ENCODE results near the gene CHRNA4. TPM values are rescaled to one million over a fixed set of nuclear protein-coding genes. Genes with fewer than 3 reads are reported as not detected.

CHRNA4 gene
- polyA plus RNA-seq, 1 experiment = not detected

DNA sequence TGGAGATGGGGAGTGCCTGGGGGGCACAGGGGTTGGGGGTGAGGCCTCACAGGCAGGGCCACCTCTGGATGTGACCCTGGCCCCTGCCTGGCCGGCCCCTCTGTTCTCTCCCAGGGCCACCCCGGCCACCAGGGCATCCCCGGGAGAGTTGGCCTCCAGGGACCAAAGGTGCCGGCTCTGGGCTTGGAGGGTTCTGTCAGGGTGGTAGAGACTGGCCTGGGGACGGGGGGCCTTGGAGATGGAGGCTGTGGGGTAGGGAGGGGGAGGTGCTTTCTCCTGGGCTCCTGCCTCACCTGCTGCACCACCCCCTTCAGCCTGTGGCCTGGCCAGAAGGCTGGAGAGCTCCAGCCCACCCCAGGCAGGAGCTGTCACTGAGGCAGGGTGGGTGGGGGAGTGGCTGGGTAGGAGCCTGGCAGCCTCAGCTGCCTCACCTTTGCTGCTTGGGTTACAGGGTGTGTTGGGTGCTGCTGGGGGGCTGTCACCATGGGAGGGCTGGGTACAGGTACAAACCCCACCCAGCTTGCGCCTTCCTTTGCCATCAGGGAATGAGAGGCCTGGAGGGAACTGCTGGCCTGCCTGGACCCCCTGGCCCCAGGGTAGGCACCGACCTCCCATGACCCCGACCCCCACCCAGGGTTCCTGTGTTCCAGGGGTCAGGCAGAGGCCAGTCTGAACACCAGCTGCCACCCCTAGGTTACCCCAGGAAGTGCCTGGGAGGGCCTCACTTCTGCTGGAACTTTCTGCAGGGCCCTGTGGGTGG lies 35.4 kb downstream of the CHRNA4 start:
- peaks cover 3% of the 10 kb centered on the region; the same call in 1 of the 2 replicates for H3K9me3 ChIP-seq (ENCODE audit: control insufficient read depth, insufficient read depth, low read length)
- TF ChIP-seq, protein P1, sequence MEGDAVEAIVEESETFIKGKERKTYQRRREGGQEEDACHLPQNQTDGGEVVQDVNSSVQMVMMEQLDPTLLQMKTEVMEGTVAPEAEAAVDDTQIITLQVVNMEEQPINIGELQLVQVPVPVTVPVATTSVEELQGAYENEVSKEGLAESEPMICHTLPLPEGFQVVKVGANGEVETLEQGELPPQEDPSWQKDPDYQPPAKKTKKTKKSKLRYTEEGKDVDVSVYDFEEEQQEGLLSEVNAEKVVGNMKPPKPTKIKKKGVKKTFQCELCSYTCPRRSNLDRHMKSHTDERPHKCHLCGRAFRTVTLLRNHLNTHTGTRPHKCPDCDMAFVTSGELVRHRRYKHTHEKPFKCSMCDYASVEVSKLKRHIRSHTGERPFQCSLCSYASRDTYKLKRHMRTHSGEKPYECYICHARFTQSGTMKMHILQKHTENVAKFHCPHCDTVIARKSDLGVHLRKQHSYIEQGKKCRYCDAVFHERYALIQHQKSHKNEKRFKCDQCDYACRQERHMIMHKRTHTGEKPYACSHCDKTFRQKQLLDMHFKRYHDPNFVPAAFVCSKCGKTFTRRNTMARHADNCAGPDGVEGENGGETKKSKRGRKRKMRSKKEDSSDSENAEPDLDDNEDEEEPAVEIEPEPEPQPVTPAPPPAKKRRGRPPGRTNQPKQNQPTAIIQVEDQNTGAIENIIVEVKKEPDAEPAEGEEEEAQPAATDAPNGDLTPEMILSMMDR (IDR thresholded peaks at IDR 0.05; ENCODE audit: low read depth, low read length) = no peak
- no peak overlapping the region for H3K4me3 ChIP-seq (ENCODE audit: low read depth, low read length)
- peaks cover 37% of the 10 kb centered on the region for H3K27me3 ChIP-seq (ENCODE audit: control insufficient read depth, insufficient read depth, low read length)
- DNase-seq (ENCODE audit: low read depth, low spot score) = no peak
- ChIA-PET CTCF (no interaction called here), POLR2A (no interaction called here)
- no peak overlapping the region for H3K27ac ChIP-seq (ENCODE audit: low read depth, low read length)

- peaks cover 43% of the 10 kb centered on the region for H3K27me3 ChIP-seq (ENCODE audit: control insufficient read depth, insufficient read depth, low read length)
- no peak overlapping the region for H3K27ac ChIP-seq (ENCODE audit: low read depth, low read length)
- no peak for DNase-seq (ENCODE audit: low read depth, low spot score)
- TF ChIP-seq, protein P1 (IDR thresholded peaks at IDR 0.05; ENCODE audit: low read depth, low read length) = no peak
- H3K4me3 ChIP-seq (ENCODE audit: low read depth, low read length) = no peak overlapping the region
- ChIA-PET CTCF (no interaction called here), POLR2A (no interaction called here)
- H3K9me3 ChIP-seq (ENCODE audit: control insufficient read depth, insufficient read depth, low read length) = no peaks in the 10 kb centered on the region; the same call in 1 of the 2 replicates
These were observed 36.1 kb downstream of the CHRNA4 start for GRCh38 chr20:63325021-63325471.

GRCh38 chr20:63323357-63323981 lies 37.7 kb downstream of the CHRNA4 start:
- Histone ChIP-seq H3K27me3 (ENCODE audit: control insufficient read depth, insufficient read depth, low read length) (peaks cover 43% of the 10 kb centered on the region), H3K4me3 (ENCODE audit: low read depth, low read length) (no peak overlapping the region), H3K9me3 (ENCODE audit: control insufficient read depth, insufficient read depth, low read length) (no peaks in the 10 kb centered on the region; the same call in 1 of the 2 replicates), H3K27ac (ENCODE audit: low read depth, low read length) (peak overlapping the region; percentile 11)
- POLR2A ChIA-PET = no interaction called here
- no peak for DNase-seq (ENCODE audit: low read depth, low spot score)
- TF ChIP-seq, protein P1 (IDR thresholded peaks at IDR 0.05; ENCODE audit: low read depth, low read length) = peak; percentile 24; the same call in 1 of the 2 replicates
- CTCF ChIA-PET = no interaction called here

- H3K9me3 ChIP-seq (ENCODE audit: control insufficient read depth, insufficient read depth, low read length) = no peaks in the 10 kb centered on the region; the same call in 1 of the 2 replicates
- ChIA-PET POLR2A (no interaction called here), CTCF (no interaction called here)
- no peak overlapping the region for H3K27ac ChIP-seq (ENCODE audit: low read depth, low read length)
- no peak overlapping the region for H3K4me3 ChIP-seq (ENCODE audit: low read depth, low read length)
- DNase-seq (ENCODE audit: low read depth, low spot score) = no peak
- TF ChIP-seq, protein P1 (IDR thresholded peaks at IDR 0.05; ENCODE audit: low read depth, low read length) = no peak
- peaks cover 44% of the 10 kb centered on the region for H3K27me3 ChIP-seq (ENCODE audit: control insufficient read depth, insufficient read depth, low read length)
These were observed 38.2 kb downstream of the CHRNA4 start for GRCh38 chr20:63322933-63323273.
